T-helper 2 cell treated with Interferon-gamma antibody and Interleukin-4, amounts not matched to agents 100 ng/mL and 5 ng/mL, for 36 hours (primary cell): ENCODE results near the gene SYDE2. TPM values are rescaled to one million over a fixed set of nuclear protein-coding genes. Genes with fewer than 3 reads are reported as not detected.
"Not testable (repeated sequence)": the region's sequence is repeated elsewhere in the genome, so short reads cannot be mapped to it uniquely, and the experiment has no call there.

ENCODE experiments used
- intact Hi-C: fragments of 100-400 bp; cut with micrococcal nuclease; formaldehyde crosslinking; loops from one replicate; pipeline ENCODE4 v1.15.1; 2023
- total RNA-seq: library from RNA; stranded (reverse); gene quantifications from 2 replicates; pipeline ENCODE4 v1.2.3, GENCODE V29; 2022

The SYDE2 gene
- total RNA-seq = 1.5 and 2.0 TPM in 2 replicates

- intact Hi-C loops = loop anchor here (1.0 to 5.0 kb wide), 13 partner anchors 21 to 693 kb away; partner anchors contain the start of genes BCL10, C1orf52, CTBS and GNG5
Measured at GRCh38 chr1:85200463-85201339, at the start of gene SYDE2. SYDE2 (minus strand) TSS chr1:85201016; CDS start chr1:85200996, 20 bp downstream.

GRCh38 chr1:85249042-85249441 lies 48.2 kb upstream of the SYDE2 start:
- intact Hi-C loops = not testable (repeated sequence)

- intact Hi-C loops = no loop called here
Measured at GRCh38 chr1:85245891-85246290, 45.1 kb upstream of the SYDE2 start.

DNA sequence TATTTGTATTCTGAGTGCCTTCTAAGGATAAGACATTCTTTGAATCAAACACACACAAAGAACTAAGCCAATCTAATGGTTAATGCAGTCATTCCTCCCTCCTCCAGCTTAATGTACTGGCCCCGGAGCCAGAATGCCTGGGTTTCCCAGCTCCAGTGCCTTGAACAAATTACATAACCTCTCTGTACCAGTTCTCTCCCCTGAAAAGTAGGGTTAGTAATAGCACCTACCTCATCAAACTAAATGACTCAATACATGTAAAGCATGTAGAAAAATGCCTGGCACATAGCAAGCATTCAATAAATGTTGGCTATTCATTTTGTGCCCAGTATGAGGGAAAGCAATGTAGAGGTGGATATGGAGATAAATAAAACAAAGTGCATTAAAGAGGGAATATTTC lies 44.6 kb upstream of the SYDE2 start:
- intact Hi-C loops = no loop called here

- intact Hi-C loops = loop anchor here (5.0 kb wide), 1 partner anchor 217 kb away; no protein-coding TSS in a partner anchor
Measured at GRCh38 chr1:85244271-85245061, 43.6 kb upstream of the SYDE2 start.

GRCh38 chr1:85243372-85243771 lies 42.6 kb upstream of the SYDE2 start:
- intact Hi-C loops = loop anchor here (5.0 kb wide), 1 partner anchor 216 kb away; no protein-coding TSS in a partner anchor

DNA sequence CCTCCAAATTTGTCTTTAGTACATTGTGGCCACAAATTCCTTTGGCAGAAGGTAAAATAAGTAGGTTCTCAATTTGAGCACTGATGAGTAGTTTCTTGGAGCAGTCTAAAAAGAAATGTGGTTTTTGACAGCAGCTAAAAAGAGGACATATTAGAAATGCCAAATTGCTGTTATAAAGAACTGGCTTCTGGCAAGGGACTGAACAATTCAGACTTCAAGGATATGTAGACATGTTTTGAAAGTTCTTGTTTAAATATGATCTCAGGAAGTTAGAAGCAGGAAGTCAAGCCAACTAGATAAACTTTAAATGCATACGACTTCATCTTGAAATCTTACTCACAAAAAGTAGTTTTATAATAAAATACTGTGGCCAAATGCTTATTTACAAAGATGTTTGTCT lies 39.8 kb upstream of the SYDE2 start:
- intact Hi-C loops = loop anchor here (5.0 kb wide), 1 partner anchor 213 kb away; no protein-coding TSS in a partner anchor

DNA sequence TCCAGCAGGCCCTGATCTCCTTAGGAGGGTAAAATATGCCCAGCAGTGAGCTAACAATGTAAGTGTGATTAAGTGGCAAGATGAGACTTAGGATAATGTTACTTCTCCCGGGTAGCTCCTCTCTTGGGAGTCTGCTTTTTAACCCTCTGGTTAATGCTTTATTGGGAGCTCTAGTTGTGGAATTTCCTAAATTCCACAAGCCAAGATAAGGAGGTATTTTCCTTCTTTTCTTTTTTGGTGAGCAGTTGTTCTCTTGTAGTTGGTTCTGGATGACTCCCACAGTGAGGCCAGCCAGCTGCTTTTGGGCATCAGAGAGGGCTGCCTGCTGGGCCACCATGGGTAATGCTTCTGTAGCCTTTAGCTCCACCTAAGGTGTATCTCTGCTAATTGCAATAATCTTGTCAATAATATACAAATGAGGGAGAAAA lies 39.4 kb upstream of the SYDE2 start:
- intact Hi-C loops = loop anchor here (5.0 kb wide), 1 partner anchor 213 kb away; no protein-coding TSS in a partner anchor

- intact Hi-C loops = no loop called here
Measured at GRCh38 chr1:85237613-85238012, 36.8 kb upstream of the SYDE2 start.

- intact Hi-C loops = no loop called here
Measured at GRCh38 chr1:85230305-85230977, 29.6 kb upstream of the SYDE2 start.

- intact Hi-C loops = no loop called here
Measured at GRCh38 chr1:85229574-85230097, 28.8 kb upstream of the SYDE2 start.

DNA sequence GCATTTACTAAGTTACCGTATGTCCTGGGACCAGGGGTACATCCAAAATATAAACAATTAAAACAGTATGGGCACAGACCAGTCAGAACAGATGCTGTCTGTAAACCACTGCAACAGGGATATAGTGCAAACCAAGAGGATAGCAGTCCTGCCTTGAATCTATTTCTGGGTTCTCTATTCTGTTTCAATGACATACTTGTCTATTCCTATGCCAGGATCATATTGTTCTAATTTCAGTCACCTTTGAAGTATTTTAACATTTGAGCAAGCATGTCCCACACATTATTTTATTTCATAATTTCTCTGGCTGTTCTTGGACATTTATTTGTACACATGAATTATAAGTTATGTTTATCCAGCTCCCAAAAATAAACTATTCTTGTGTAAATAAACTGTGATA lies 28.2 kb upstream of the SYDE2 start:
- intact Hi-C loops = no loop called here

- intact Hi-C loops = no loop called here
Measured at GRCh38 chr1:85225624-85226380, 25.0 kb upstream of the SYDE2 start.

DNA sequence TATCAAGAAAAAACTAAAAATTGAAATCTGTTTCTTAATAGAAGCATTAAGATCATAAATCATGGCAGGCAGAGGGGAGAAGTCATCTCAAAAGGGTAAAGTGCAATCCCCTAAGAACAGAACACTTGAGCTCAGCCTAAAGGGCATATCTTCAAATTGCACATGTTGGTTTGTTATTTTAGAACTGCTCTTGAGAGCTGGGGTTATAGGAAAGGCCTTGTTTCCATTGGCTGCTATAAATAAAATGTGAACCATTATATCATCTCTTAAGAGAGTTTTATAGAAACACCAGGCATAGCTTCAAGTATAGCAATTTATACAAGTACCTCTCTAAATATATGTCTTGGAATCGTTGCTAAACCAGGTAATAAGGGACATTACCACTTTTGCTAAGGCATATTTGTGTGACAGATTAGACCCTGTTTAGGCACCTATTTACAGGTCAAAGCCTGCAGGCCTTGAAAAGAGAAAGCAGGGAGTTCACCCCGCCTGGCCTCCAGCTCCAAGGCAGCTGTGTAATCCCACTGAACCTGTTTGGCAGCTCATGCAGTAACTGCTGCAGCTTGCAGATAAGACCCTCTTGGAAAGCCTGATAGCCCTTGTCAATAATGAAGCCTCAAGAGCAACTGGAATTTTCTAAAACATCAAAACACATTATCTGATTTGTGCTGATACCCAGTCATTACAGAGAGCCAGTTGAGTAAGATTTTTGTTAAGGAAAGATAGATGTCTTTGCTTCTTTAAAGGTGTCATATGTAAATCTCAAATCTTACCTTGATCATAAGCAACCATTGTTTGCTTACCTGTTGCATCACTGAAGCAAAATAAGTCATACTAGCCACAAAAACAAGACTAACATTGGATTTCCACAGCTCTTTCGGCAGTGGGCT lies 24.2 kb upstream of the SYDE2 start:
- intact Hi-C loops = no loop called here

DNA sequence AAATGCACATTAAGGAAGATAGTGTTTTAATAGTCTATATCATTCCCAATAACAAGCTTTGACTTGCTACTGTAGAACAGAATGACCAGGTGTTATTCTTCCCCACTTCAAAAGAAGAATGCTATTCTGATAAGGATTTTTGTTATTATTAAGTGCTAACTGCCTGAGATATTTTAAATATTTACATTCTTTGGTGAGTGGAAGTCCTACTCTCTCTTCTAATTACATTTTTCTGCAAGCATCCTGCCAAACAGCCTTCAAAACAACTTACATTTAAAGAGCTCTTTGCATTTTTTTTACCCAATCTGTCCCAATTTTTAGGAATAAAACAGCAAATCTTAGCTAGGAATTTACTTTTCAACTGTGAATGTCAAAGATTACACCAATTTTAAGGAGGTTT lies 23.5 kb upstream of the SYDE2 start:
- intact Hi-C loops = no loop called here

GRCh38 chr1:85223334-85223733 lies 22.5 kb upstream of the SYDE2 start:
- intact Hi-C loops = no loop called here

- intact Hi-C loops = no loop called here
Measured at GRCh38 chr1:85220756-85221201, 20.0 kb upstream of the SYDE2 start.

DNA sequence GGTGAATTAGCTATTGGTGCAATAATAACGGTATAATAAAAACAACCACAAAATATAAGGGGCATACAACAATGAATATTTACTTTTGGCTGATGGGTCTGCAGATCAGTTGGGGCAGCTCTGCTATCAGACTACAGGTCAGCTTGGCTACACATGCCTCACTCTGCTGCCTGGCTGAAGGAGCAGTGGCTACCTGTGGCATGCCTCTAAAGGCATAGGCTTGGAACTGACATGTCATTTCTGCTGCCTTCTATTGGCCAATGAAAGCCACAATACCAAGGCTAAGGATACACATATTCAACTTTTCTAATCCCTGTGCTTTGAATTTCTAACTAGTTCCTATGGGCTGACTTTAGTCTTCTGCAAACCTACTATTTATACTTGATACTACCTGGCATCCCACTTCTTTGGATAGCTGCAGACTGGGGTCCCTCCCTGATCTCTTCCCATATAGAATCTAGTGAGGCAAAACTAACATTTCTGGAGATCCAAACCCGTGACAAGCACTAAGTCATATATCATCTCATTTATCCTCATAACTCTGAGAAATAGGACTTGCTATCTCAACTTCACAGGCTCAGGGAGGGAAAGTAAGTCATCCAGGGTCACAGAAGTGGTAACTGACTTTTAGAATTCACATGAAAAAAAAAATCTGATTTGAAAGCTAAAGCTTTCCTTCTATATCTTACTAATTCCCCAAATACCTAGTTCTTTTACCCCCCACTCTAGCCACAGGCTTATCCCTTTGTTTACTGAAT lies 19.2 kb upstream of the SYDE2 start:
- intact Hi-C loops = no loop called here

DNA sequence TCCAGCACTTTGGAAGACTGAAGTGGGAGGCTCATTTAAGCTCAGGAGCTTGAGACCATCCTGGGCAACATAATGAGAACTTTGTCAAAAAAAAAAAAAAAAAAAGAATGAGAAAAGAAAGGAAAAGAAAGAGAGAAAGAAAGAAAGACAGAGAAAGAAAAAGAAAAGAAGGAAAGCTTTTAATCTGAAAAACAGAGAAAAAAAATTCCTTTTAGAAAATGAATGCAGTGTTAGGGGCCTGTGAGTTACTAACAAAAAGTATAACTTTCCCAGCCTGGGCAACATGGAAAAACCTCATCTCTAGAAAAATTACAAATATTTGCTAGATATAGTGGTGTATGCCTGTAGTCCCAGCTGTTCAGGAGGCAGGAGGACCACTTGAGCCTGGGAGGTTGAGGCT lies 15.9 kb upstream of the SYDE2 start:
- intact Hi-C loops = no loop called here
